Natural killer cell (primary cell): ENCODE measurements around the gene EXD3. TPM values are rescaled to one million over a fixed set of nuclear protein-coding genes. Genes with fewer than 3 reads are reported as not detected.

Source experiments
- ATAC-seq, 3 donors: fragments of 150-1000 bp in 2 of 3; fragments of 200-7000 bp in 1 of 3; cut with Tn5 transposase; 1 replicate in 1 of 3; 2 replicates in 2 of 3; pipeline ENCODE4 v1.10.0; 2021; ENCODE audit warnings: mild to moderate bottlenecking in 2 of 3, moderate library complexity in 2 of 3
- DNase-seq, 2 donors: peaks; one replicate each; pipeline versions ENCODE4 v3.0.0 to v3.0.0-alpha.2; 2013 to 2021; ENCODE audit warnings: mixed read lengths in 1 of 2
- H3K27ac ChIP-seq: one replicate; pipeline ENCODE4 v1.5.1; 2013; ENCODE audit warnings: mild to moderate bottlenecking, low read length
- H3K27me3 ChIP-seq: one replicate; pipeline ENCODE4 v1.6.1; 2013; ENCODE audit warnings: low read length; ENCODE audit not compliant: control insufficient read depth, insufficient read depth
- H3K36me3 ChIP-seq: one replicate; pipeline ENCODE4 v1.6.1; 2013; ENCODE audit warnings: low read length; ENCODE audit not compliant: control insufficient read depth, insufficient read depth
- H3K4me1 ChIP-seq: one replicate; pipeline ENCODE4 v1.6.1; 2013; ENCODE audit warnings: low read length; ENCODE audit not compliant: control insufficient read depth, insufficient read depth
- H3K4me3 ChIP-seq: one replicate; pipeline ENCODE4 v1.5.1; 2013; ENCODE audit warnings: low read length
- H3K9me3 ChIP-seq: one replicate; pipeline ENCODE4 v1.6.1; 2013; ENCODE audit warnings: low read length; ENCODE audit not compliant: control insufficient read depth, insufficient read depth
- H3K27ac Mint-ChIP-seq, 2 donors: one replicate each; pipeline ENCODE4 v1.8.0; 2022; ENCODE audit warnings: mild to moderate bottlenecking in 2 of 2, mixed read lengths in 2 of 2, moderate library complexity in 1 of 2
- H3K27me3 Mint-ChIP-seq, 2 donors: one replicate each; pipeline ENCODE4 v1.8.0; 2022; ENCODE audit warnings: low read depth in 2 of 2, mixed read lengths in 2 of 2
- H3K36me3 Mint-ChIP-seq: one replicate; pipeline ENCODE4 v1.8.0; 2022; ENCODE audit warnings: mixed read lengths
- H3K4me1 Mint-ChIP-seq, 2 donors: one replicate each; pipeline ENCODE4 v1.8.0; 2022; ENCODE audit warnings: mixed read lengths in 2 of 2
- H3K4me3 Mint-ChIP-seq: one replicate; pipeline ENCODE4 v1.8.0; 2022; ENCODE audit warnings: mild to moderate bottlenecking, moderate library complexity, mixed read lengths
- H3K9me3 Mint-ChIP-seq, 2 donors: one replicate each; pipeline ENCODE4 v1.8.0; 2022; ENCODE audit warnings: mixed read lengths in 2 of 2
- CTCF ChIP-seq: fragments of 200-600 bp; IDR thresholded peaks from one replicate; pipeline ENCODE4 v1.8.0; 2022; ENCODE audit warnings: antibody characterized with exemption
- WGBS: methylation state at CpG from one replicate; pipeline ENCODE4 v1.1.7; 2013; ENCODE audit warnings: missing lambda C conversion rate; ENCODE audit not compliant: insufficient coverage; 5-methylcytosine and 5-hydroxymethylcytosine counted together
- intact Hi-C: fragments of 100-400 bp; cut with micrococcal nuclease; formaldehyde crosslinking; loops from one replicate; pipeline ENCODE4 v1.14.2; 2022
- total RNA-seq, 4 donors: library from RNA; stranded (reverse); fragments of 120-200 nt in 1 of 4; gene quantifications; one replicate each; pipeline versions ENCODE4 v1.2.3 to v1.2.4, GENCODE V29; 2013 to 2022

Gene EXD3
- total RNA-seq, 3 donors from 2014 or later (not counting 1 experiment from before 2014, with no cell fraction given) = 28.0 to 35.3 (median 29.6) TPM

GRCh38 chr9:137275203-137275587, 147.8 kb downstream of the EXD3 start:
- Mint-ChIP-seq H3K4me3 (peak overlapping the region; percentile 72), H3K4me1 (peaks cover 7 to 40% of the 10 kb centered on the region in 2 donors), H3K27me3 (no peaks in the 10 kb centered on the region), H3K9me3 (no peaks in the 10 kb centered on the region), H3K36me3 (no peaks in the 10 kb centered on the region), H3K27ac (peak overlapping the region; percentile 62 to 82)
- intact Hi-C loops = no loop called here
- WGBS = 93% methylated on average over 10 of the region's 10 CpGs
- H3K9me3 ChIP-seq = no peaks in the 10 kb centered on the region
- peaks cover 17% of the 10 kb centered on the region for H3K36me3 ChIP-seq
- peaks cover 56% of the 10 kb centered on the region for H3K4me1 ChIP-seq
- DNase-seq (no peak), ATAC-seq (no peak)
- TF ChIP-seq CTCF = no peak
- no peak overlapping the region for H3K27ac ChIP-seq
- no peaks in the 10 kb centered on the region for H3K27me3 ChIP-seq
- H3K4me3 ChIP-seq = no peak overlapping the region

GRCh38 chr9:137273611-137274320, 149.2 kb downstream of the EXD3 start:
- intact Hi-C loops = no loop called here
- DNase-seq (no peak), ATAC-seq (no peak)
- peaks cover 50% of the 10 kb centered on the region for H3K4me1 ChIP-seq
- H3K36me3 ChIP-seq = peaks cover 15% of the 10 kb centered on the region
- Mint-ChIP-seq H3K9me3 (no peaks in the 10 kb centered on the region), H3K4me1 (peaks cover 11 to 42% of the 10 kb centered on the region in 2 donors), H3K4me3 (no peak overlapping the region), H3K27ac (no peak overlapping the region), H3K27me3 (no peaks in the 10 kb centered on the region), H3K36me3 (no peaks in the 10 kb centered on the region)
- TF ChIP-seq CTCF = no peak
- WGBS = 83% methylated on average over 15 of the region's 15 CpGs
- H3K9me3 ChIP-seq = no peaks in the 10 kb centered on the region
- no peaks in the 10 kb centered on the region for H3K27me3 ChIP-seq
- H3K27ac ChIP-seq = no peak overlapping the region
- H3K4me3 ChIP-seq = no peak overlapping the region

GRCh38 chr9:137273095-137273490, 149.9 kb downstream of the EXD3 start:
- 94% methylated on average over 13 of the region's 13 CpGs for WGBS
- Mint-ChIP-seq H3K9me3 (no peaks in the 10 kb centered on the region), H3K4me1 (peaks cover 11 to 47% of the 10 kb centered on the region in 2 donors), H3K4me3 (no peak overlapping the region), H3K27ac (no peak overlapping the region), H3K36me3 (no peaks in the 10 kb centered on the region), H3K27me3 (no peaks in the 10 kb centered on the region)
- H3K4me1 ChIP-seq = peaks cover 50% of the 10 kb centered on the region
- H3K4me3 ChIP-seq = no peak overlapping the region
- peaks cover 15% of the 10 kb centered on the region for H3K36me3 ChIP-seq
- H3K27ac ChIP-seq = no peak overlapping the region
- H3K27me3 ChIP-seq = no peaks in the 10 kb centered on the region
- ATAC-seq (no peak), DNase-seq (no peak)
- H3K9me3 ChIP-seq = no peaks in the 10 kb centered on the region
- intact Hi-C loops = no loop called here
- no peak for TF ChIP-seq CTCF
